ENCODE measurements around the gene CD28.

CD28 gene

GRCh38 chr2:203664029-203664755 is 42.2 kb upstream of the CD28 start:
- H3K27ac ChIP-seq: no peak overlapping the region
- TF ChIP-seq ZFX (IDR thresholded peaks at IDR 0.05; ENCODE audit: borderline replicate concordance) (no peak), CTCF (IDR thresholded peaks at IDR 0.05) (no peak)

DNA sequence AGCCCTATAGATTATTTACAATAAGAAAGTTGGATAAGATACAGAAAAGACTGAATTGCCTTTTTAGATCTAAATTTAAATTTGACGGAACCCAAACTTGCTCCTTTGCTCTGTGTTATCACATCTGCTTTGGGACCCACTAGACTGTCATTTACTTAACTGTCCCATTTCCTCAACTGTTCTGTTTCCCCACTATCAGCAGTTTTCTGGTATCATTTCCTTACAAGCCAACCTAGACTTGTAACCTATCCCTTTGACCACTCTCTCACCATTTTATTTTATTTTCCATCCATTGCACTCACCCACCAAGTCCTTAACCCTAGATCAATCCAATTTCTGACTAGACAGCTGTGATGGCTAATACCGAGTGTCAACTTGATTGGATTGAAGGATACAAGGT is 38.6 kb upstream of the CD28 start:
- no peak overlapping the region for H3K27ac ChIP-seq

DNA sequence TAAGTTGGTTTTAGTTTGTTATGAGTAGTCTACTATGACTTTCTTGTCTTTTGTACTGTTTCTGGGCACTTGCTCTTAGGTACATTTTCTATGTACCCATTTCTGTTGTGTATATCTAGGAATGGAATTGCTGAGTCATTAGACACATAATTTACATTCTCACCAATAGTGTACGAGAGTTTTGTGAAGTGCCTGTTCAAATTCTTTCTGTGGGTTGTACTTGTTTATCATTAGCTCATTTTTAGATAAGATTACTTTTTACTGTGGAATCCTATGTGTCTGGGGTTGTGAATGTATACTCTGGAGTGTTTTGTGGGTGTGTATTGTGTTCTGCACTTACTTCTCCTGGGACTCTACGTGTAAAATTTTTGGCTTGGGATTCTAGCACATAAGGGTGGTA is 36.6 kb upstream of the CD28 start:
- no peak overlapping the region for H3K27ac ChIP-seq
- TF ChIP-seq ZFX (IDR thresholded peaks at IDR 0.05; ENCODE audit: borderline replicate concordance): no peak
- no peak for TF ChIP-seq CTCF (IDR thresholded peaks at IDR 0.05)

More for the DNA sequence above, 38.6 kb upstream of the CD28 start:
- TF ChIP-seq ZFX (IDR thresholded peaks at IDR 0.05; ENCODE audit: borderline replicate concordance) (no peak), CTCF (IDR thresholded peaks at IDR 0.05) (no peak)

GRCh38 chr2:203670939-203671338 is 35.5 kb upstream of the CD28 start:
- TF ChIP-seq CTCF (IDR thresholded peaks at IDR 0.05): no peak
- TF ChIP-seq ZFX (IDR thresholded peaks at IDR 0.05; ENCODE audit: borderline replicate concordance): no peak
- no peak overlapping the region for H3K27ac ChIP-seq

DNA sequence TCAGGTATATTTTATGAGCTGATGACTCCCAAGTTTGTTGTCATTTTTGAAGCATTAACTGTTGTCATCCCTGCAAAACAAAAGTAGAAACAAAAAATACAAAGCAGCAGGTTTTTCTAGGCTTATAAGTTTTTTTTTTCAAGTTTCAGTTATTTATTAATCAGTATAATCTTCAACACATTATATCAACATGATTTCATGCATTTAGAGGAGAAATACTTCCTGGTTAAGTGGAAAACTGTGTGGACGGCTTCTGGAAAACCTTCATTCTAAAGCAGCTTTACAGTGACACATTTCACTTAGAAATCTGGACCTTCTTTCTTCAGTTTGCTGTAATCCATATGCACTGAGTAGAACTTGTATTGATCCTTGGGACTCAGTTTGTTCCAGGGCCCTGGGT is 34.6 kb upstream of the CD28 start:
- TF ChIP-seq CTCF (IDR thresholded peaks at IDR 0.05): no peak
- no peak for TF ChIP-seq ZFX (IDR thresholded peaks at IDR 0.05; ENCODE audit: borderline replicate concordance)
- no peak overlapping the region for H3K27ac ChIP-seq

GRCh38 chr2:203672856-203673255 is 33.6 kb upstream of the CD28 start:
- H3K27ac ChIP-seq: no peak overlapping the region
- TF ChIP-seq ZFX (IDR thresholded peaks at IDR 0.05; ENCODE audit: borderline replicate concordance) (no peak), CTCF (IDR thresholded peaks at IDR 0.05) (no peak)

GRCh38 chr2:203673933-203674332 is 32.5 kb upstream of the CD28 start:
- no peak overlapping the region for H3K27ac ChIP-seq
- TF ChIP-seq ZFX (IDR thresholded peaks at IDR 0.05; ENCODE audit: borderline replicate concordance) (no peak), CTCF (IDR thresholded peaks at IDR 0.05) (no peak)

Measured in 22Rv1 (cell line).